Spleen (tissue), 7 donors: Measurements from ENCODE around the gene ICAM4.

Source experiments
- POLR2A ChIP-seq, 3 donors: fragments of 450-650 bp; IDR thresholded peaks; one replicate each; pipeline ENCODE4 v1.5.1; 2017; ENCODE audit warnings: antibody characterized with exemption in 3 of 3, mild to moderate bottlenecking in 1 of 3
- POLR2AphosphoS5 ChIP-seq, 3 donors: sonication (generic); formaldehyde crosslinking; IDR thresholded peaks; one replicate each; pipeline ENCODE4 v1.5.1; 2017; ENCODE audit warnings: antibody characterized with exemption in 3 of 3
- TF ChIP-seq, protein P1 (sequence below), 11 experiments: fragments of 200-600 bp in 7 of 11; fragments of 450-650 bp in 4 of 11; sonication (generic) in 4 of 11; IDR thresholded peaks in 8 of 11; conservative IDR thresholded peaks in 3 of 11; 1 replicate in 7 of 11; 2 replicates in 4 of 11; pipeline versions ENCODE4 v1.4.0 to v1.8.0; 2016 to 2021; ENCODE audit warnings: antibody characterized with exemption in 11 of 11, inconsistent platforms in 4 of 11, mild to moderate bottlenecking in 1 of 11
- donor health status: DM: no; HTN: no; CAD: no; lungs with moderate emphysema.
- donor health status: DM: no; HTN: no; CAD: no.
- donor health status: DM: no; HTN: no; CAD: no.

DNA sequence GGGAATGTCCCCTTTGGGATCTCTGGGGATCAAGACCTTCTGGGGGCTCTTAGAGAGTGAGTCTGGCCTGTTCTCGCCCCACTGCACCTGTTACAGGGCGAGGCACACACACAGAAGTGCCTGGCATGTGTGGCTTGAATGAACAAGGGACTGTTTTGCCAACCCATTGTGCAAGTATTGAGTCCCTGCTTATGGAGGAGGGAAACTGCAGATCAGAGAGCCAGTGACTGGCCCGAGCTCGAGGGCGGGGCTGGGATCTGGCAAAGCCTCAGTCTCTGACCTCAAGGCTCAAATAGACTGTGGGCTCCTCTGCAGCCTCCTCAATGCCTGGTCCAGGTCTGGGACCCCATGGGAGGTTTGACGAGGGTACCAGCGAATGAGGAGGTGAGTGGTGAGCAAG lies 41.0 kb downstream of the ICAM4 start:
- TF ChIP-seq POLR2AphosphoS5 (IDR thresholded peaks at IDR 0.05) (no peak), POLR2A (IDR thresholded peaks at IDR 0.05) (no peak)
- TF ChIP-seq, protein P1, sequence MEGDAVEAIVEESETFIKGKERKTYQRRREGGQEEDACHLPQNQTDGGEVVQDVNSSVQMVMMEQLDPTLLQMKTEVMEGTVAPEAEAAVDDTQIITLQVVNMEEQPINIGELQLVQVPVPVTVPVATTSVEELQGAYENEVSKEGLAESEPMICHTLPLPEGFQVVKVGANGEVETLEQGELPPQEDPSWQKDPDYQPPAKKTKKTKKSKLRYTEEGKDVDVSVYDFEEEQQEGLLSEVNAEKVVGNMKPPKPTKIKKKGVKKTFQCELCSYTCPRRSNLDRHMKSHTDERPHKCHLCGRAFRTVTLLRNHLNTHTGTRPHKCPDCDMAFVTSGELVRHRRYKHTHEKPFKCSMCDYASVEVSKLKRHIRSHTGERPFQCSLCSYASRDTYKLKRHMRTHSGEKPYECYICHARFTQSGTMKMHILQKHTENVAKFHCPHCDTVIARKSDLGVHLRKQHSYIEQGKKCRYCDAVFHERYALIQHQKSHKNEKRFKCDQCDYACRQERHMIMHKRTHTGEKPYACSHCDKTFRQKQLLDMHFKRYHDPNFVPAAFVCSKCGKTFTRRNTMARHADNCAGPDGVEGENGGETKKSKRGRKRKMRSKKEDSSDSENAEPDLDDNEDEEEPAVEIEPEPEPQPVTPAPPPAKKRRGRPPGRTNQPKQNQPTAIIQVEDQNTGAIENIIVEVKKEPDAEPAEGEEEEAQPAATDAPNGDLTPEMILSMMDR (IDR thresholded peaks at IDR 0.05 in 8 of 11, conservative IDR thresholded peaks at IDR 0.05 in 3 of 11): no peak
